ENCODE results near the gene TRPV2.

GRCh38 chr17:16443511-16444257, 28.3 kb downstream of the TRPV2 start:
- TF ChIP-seq ESRRG (CRISPR knock-in tag; IDR thresholded peaks at IDR 0.05) (no peak), ZNF70 (CRISPR knock-in tag; IDR thresholded peaks at IDR 0.05) (no peak), ZNF565 (CRISPR knock-in tag; conservative IDR thresholded peaks at IDR 0.05; ENCODE audit: low read depth) (no peak), PATZ1 (CRISPR knock-in tag; IDR thresholded peaks at IDR 0.05; ENCODE audit: borderline replicate concordance) (no peak), OSR1 (CRISPR knock-in tag; IDR thresholded peaks at IDR 0.05) (no peak), TOX (CRISPR knock-in tag; IDR thresholded peaks at IDR 0.05; ENCODE audit: borderline replicate concordance) (no peak), CSRNP3 (CRISPR knock-in tag; IDR thresholded peaks at IDR 0.05) (no peak), GLIS3 (CRISPR knock-in tag; IDR thresholded peaks at IDR 0.05) (no peak), ZNF8 (CRISPR knock-in tag; IDR thresholded peaks at IDR 0.05) (no peak)
